ENCODE measurements around the gene MLX.

GRCh38 chr17:42544874-42545283 lies 22.0 kb upstream of the MLX start:
- TF ChIP-seq CTCF (IDR thresholded peaks at IDR 0.05; ENCODE audit: insufficient read depth, low read length, poor library complexity, severe bottlenecking): no peak
- no peak for TF ChIP-seq EZH2phosphoT487 (conservative IDR thresholded peaks at IDR 0.05; ENCODE audit: low read length)

Data from SU-DHL-6 (cell line).